GM21717 (cell line): ENCODE data around the gene CCDC78.
A peak's percentile ranks its signal among the peaks of the same experiment; 100 is the strongest.
"Not testable (repeated sequence)": the region's sequence is repeated elsewhere in the genome, so short reads cannot be mapped to it uniquely, and the experiment has no call there.

Experiments used
- ATAC-seq: cut with Tn5 transposase; IDR thresholded peaks from one replicate; pipeline ENCODE4 v1.9.1; 2021; ENCODE audit warnings: mild to moderate bottlenecking, moderate library complexity; ENCODE audit not compliant: unreplicated experiment

Gene CCDC78

GRCh38 chr16:725041-725376 is 1.2 kb downstream of the CCDC78 start:
- ATAC-seq, result no peak

DNA sequence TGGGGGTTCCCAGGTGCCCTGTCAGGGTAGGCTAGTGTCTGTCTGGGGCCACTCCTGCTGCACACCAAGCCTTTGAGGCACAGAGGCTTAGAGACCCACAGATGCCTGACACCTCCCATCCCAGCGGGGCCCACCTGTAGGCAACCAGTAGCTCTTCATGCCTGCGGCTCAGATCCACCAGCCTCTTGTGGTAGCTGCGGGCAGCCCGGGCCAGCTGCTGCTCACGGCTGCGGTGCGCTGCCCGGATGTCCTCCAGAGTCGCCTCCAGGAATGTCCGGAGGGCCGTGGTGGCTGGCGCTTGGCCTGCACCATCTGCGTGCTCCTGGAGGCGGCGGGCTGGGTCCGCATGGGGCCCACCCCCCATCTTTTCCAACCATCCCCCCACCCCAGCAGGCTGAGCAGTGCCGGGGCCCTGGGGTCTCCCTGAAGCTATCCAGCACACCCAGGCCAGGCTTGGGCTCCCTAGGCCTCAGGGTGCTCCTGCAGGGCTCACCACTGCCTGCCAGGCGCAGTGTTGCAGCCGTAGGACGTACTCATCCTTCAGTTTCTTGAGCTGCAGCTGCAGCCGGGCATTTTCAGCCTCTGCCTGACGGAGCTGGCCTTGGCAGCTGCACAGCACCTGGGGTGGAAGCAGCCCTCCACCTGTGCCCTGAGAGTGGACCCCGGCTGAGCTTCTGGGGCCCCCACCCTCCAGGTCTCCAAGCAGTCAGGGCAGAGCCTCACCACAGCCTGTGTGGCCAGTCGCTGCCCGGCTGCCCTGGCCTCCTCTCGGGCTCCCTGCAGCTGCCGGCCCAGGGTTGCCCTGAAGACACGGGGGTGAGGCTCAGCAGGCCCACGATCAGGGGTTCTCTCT is 1.8 kb downstream of the CCDC78 start:
- ATAC-seq, result no peak

- no peak for ATAC-seq
Measured at GRCh38 chr16:723695-724094, 2.5 kb downstream of the CCDC78 start.

DNA sequence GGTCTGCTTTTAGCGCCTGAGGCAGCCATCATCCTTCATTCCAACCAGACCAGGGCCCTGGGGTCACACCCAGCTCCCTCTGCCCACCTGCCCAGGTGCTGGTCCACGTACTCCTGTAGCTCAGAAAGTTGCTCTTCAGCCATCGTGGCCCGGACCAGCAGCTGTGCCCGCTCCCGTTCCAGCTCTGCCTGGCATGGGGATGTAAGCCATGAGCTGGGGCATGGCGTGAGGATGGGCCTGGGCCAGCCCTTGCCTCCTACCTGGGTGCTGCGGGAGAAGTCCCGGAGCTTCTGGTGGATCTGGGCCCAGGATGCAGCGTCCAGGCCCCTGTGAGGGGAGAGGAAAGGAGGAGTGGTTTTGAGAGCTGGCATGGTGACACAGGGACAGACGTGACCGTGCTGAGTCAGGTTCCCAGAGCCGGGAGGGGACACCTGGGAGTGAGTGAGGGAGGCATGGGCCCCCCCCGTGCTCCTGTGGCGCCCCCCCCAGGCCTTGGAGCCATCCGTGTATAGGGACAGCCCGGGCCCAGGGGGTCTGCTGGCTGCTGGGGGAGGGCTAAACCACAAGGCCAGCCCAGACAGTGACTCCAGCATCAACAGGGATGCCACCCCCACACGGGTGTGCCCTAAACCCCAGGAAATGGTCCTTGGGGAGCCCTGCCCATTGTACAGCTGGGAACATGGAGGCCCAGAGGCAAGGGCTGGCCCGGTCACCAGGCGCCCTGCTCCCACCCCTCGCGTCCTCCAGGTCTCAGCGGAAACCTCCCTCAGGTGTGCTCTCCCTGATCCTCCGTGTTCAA is 3.2 kb downstream of the CCDC78 start:
- no peak for ATAC-seq

DNA sequence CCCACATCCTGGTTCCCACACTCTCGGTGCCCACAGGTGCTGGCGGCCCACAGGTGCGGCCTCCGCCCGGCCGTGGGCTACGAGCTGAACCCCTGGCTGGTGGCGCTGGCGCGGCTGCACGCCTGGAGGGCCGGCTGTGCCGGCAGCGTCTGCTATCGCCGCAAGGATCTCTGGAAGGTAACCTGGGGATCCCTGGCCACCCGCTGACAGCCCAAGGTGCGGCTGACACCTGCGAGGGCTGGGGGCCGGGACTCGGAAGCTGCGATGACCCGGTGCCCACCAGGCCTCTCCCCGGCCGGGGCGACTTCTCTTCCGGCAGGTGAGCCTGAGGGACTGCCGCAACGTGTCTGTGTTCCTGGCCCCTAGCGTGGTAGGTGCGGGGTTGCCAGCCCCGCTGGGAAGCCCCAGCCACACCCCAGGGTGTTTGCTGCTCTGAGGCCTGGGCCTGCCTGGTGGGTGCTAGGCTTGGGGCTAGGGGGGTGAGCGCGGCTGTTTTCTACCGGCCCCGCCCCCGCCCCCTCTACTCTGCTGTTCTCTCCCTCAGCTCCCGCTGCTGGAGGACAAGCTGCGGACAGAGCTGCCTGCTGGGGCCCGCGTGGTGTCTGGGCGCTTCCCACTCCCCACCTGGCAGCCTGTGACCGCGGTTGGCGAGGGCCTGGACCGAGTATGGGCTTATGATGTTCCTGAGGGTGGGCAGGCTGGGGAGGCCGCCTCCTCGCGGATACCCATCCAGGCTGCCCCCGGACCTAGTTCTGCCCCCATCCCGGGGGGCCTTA is 4.3 kb downstream of the CCDC78 start:
- ATAC-seq, result no peak

GRCh38 chr16:720990-721764 is 5.1 kb downstream of the CCDC78 start, which contains the start of gene ANTKMT:
Gene ANTKMT (plus strand): TSS chr16:721146. CDS start chr16:721275, 129 bp downstream.
- ATAC-seq, result peak; percentile 37

- peak; percentile 14 for ATAC-seq
Measured at GRCh38 chr16:720447-720989, 5.7 kb downstream of the CCDC78 start.

GRCh38 chr16:719815-720446 is 6.3 kb downstream of the CCDC78 start:
- peak; percentile 5 for ATAC-seq

- no peak for ATAC-seq
Measured at GRCh38 chr16:718922-719321, 7.3 kb downstream of the CCDC78 start.

DNA sequence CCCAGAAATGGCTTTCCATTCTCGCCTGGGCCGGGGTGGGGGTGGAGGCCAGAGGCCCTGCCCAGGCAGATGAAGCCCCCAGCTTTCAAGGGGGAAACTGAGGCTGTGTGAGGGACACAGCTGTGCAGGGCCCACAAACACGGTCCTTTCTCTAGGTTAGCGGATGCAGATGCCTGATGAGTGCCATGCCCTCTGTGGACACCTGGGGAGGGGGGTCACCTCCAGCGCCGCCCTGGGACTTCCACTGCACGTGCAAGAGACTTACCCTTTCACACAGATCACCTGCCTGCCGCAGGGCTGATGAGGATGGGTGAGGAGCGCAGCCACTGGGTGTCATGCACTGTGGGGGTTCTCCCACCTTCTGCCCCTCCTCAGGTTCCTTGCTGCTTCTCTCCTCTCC is 7.9 kb downstream of the CCDC78 start:
- ATAC-seq, result no peak

DNA sequence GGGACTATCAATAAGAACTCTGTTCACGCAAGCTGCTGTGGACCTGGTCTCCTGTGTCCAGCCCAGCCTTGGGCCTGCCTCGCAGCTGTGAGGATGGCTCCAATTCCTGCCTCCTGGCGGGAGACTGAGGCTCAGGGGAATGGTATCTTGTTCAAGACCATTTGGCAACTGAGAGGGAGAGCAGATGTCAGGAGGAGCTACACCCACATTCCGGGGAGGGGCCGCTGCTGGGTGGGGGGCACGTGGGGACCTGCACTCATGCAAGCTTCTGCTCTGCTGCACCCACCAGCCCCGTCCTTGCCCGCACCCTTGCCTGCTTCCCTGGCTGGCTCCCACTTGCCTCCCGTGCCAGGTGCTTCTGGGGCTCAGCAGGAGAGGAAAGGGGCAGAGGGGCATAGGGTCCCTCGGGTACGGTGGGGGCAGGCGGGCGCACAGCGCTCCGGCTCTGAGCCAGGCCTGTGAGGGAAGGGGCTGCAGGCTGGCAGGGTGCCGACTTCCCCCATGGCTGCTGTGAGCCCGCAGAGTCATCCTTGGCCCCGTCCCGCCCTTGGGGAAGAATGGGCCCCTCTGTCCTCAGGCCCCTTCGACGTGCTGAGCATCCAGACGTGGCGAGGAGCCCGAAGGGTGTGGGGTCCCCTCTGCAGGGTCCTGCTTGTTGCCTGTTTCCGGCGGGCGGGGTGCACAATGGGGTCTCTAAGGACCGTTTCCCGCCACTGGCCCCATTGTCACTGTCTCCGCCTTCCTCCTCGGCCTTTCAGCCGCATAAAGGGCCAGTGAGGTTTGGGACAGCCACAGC is 8.6 kb downstream of the CCDC78 start:
- no peak for ATAC-seq

- no peak for ATAC-seq
Measured at GRCh38 chr16:716768-717325, 9.4 kb downstream of the CCDC78 start.

DNA sequence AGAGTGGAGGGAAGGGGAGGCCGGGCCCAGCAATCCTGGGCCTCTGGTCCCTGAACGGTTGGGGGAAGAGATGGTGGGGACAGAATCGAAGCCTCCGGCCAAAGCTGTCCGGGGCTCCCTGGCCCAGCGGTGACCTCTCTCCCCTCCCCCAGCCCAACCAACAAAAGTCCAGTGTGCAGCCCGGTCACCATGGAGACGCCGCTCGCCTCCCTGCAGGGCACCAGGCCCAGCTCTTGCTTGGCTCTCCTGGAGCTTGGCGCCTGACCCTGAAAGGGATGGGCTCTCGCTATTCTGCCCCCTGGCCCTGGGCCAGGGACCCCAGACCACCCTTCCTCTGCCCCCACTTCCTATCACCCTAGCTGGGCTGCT is 10.1 kb downstream of the CCDC78 start:
- ATAC-seq, result no peak

- ATAC-seq, result no peak
Measured at GRCh38 chr16:715477-716199, 10.6 kb downstream of the CCDC78 start.

GRCh38 chr16:714558-715476 is 11.4 kb downstream of the CCDC78 start, which contains the start of gene METRN:
Gene METRN (plus strand): TSS chr16:715118. CDS start chr16:715290, 172 bp downstream.
- peak; percentile 45 for ATAC-seq

- ATAC-seq, result no peak
Measured at GRCh38 chr16:714079-714478, 12.2 kb downstream of the CCDC78 start.

- ATAC-seq, result not testable (repeated sequence)
Measured at GRCh38 chr16:712740-713250, 13.4 kb downstream of the CCDC78 start.
